IMR-90 (cell line): Measurements from ENCODE around the gene SHC2. TPM values are rescaled to one million over a fixed set of nuclear protein-coding genes. Genes with fewer than 3 reads are reported as not detected.

ENCODE experiments used
- ATAC-seq: fragments of 200-7000 bp; cut with Tn5 transposase; 2 replicates; pipeline ENCODE4 v1.9.1; 2020; ENCODE audit warnings: low read depth, mild to moderate bottlenecking, moderate library complexity
- BruUV-seq: library from RNA; stranded (reverse); fragments of 400-500 nt; replicated peaks from 2 replicates; lab custom pipeline; 2021; lab: Mats Ljungman, UMichigan
- CTCF ChIA-PET: fragments of 300-600 bp; formaldehyde crosslinking; extraction: SDS; loops from one replicate; lab custom pipeline; 2021; ENCODE audit warnings: antibody characterized with exemption; lab: Yijun Ruan, JAX
- POLR2A ChIA-PET: fragments of 300-600 bp; sonication (Branson Sonifier 250); formaldehyde crosslinking; loops from one replicate; lab custom pipeline; 2022; ENCODE audit warnings: antibody characterized with exemption; ENCODE audit not compliant: unreplicated experiment; lab: Charles Lee
- DNase-seq: peaks from one replicate; pipeline ENCODE4 v3.0.0; 2013
- H2AFZ ChIP-seq: replicated peaks from 2 replicates; pipeline ENCODE3; 2013; ENCODE audit warnings: low read length, mild to moderate bottlenecking; ENCODE audit not compliant: poor library complexity
- H2AK5ac ChIP-seq: 2 replicates; pipeline ENCODE4 v1.6.1; 2013; ENCODE audit warnings: low read depth, low read length, inconsistent platforms
- H2AK9ac ChIP-seq: replicated peaks from 2 replicates; pipeline ENCODE3; 2013; ENCODE audit warnings: mild to moderate bottlenecking, low read depth, low read length, moderate library complexity; ENCODE audit not compliant: poor library complexity
- H2BK120ac ChIP-seq: 2 replicates; pipeline ENCODE4 v1.6.1; 2013; ENCODE audit warnings: low read depth, low read length, inconsistent platforms
- H2BK15ac ChIP-seq: 3 replicates; pipeline ENCODE4 v1.6.1; 2013; ENCODE audit warnings: low read depth, low read length, inconsistent platforms
- H2BK20ac ChIP-seq: 2 replicates; pipeline ENCODE4 v1.6.1; 2013; ENCODE audit warnings: low read depth, mild to moderate bottlenecking, inconsistent platforms, low read length, moderate library complexity
- H2BK5ac ChIP-seq: 2 replicates; pipeline ENCODE4 v1.6.1; 2013; ENCODE audit warnings: mild to moderate bottlenecking, low read depth, low read length, inconsistent platforms; ENCODE audit not compliant: poor library complexity, severe bottlenecking
- H3K14ac ChIP-seq: replicated peaks from 2 replicates; pipeline ENCODE4 v1.6.1; 2013; ENCODE audit warnings: low read depth, low read length, inconsistent platforms
- H3K18ac ChIP-seq: 2 replicates; pipeline ENCODE4 v1.6.1; 2013; ENCODE audit warnings: low read depth, low read length, control low read depth
- H3K23ac ChIP-seq: 2 replicates; pipeline ENCODE4 v1.6.1; 2013; ENCODE audit warnings: low read depth, low read length, inconsistent platforms
- H3K27ac ChIP-seq: 2 replicates; pipeline ENCODE4 v1.5.1; 2013; ENCODE audit warnings: mild to moderate bottlenecking, control low read depth, low read length; ENCODE audit not compliant: insufficient read depth
- H3K27me3 ChIP-seq: 2 replicates; pipeline ENCODE4 v1.6.1; 2013; ENCODE audit warnings: low read length; ENCODE audit not compliant: control insufficient read depth, insufficient read depth
- H3K36me3 ChIP-seq: 2 replicates; pipeline ENCODE4 v1.6.1; 2013; ENCODE audit warnings: low read length, mixed read lengths; ENCODE audit not compliant: control insufficient read depth, insufficient read depth
- H3K4ac ChIP-seq: 2 replicates; pipeline ENCODE4 v1.6.1; 2013; ENCODE audit warnings: low read depth, low read length, inconsistent platforms
- H3K4me1 ChIP-seq: 2 replicates; pipeline ENCODE4 v1.6.1; 2013; ENCODE audit warnings: low read length, mixed read lengths; ENCODE audit not compliant: control insufficient read depth, insufficient read depth
- H3K4me2 ChIP-seq: 2 replicates; pipeline ENCODE4 v1.6.1; 2013; ENCODE audit warnings: low read depth, mild to moderate bottlenecking, control low read depth, low read length, moderate library complexity
- H3K4me3 ChIP-seq: 2 replicates; pipeline ENCODE4 v1.5.1; 2013; ENCODE audit warnings: low read depth, mild to moderate bottlenecking, control low read depth, low read length, moderate library complexity; ENCODE audit not compliant: insufficient read depth
- H3K56ac ChIP-seq: 2 replicates; pipeline ENCODE4 v1.6.1; 2013; ENCODE audit warnings: low read length, inconsistent platforms; ENCODE audit not compliant: insufficient read depth; ENCODE audit errors: extremely low read depth
- H3K79me1 ChIP-seq, 2 experiments: 2 replicates each; pipeline ENCODE4 v1.6.1; 2013; ENCODE audit warnings: low read length in 2 of 2, inconsistent platforms in 1 of 2, low read depth in 1 of 2
- H3K9ac ChIP-seq: 2 replicates; pipeline ENCODE4 v1.6.1; 2013; ENCODE audit warnings: low read depth, low read length, control low read depth
- H3K9me1 ChIP-seq: 2 replicates; pipeline ENCODE4 v1.6.1; 2013; ENCODE audit warnings: low read length, inconsistent platforms; ENCODE audit not compliant: insufficient read depth
- H3K9me3 ChIP-seq: 2 replicates; pipeline ENCODE4 v1.6.1; 2013; ENCODE audit warnings: low read length; ENCODE audit not compliant: control insufficient read depth, insufficient read depth
- H4K20me1 ChIP-seq: 2 replicates; pipeline ENCODE4 v1.6.1; 2013; ENCODE audit warnings: low read length, inconsistent platforms; ENCODE audit not compliant: insufficient read depth
- H4K5ac ChIP-seq: 2 replicates; pipeline ENCODE4 v1.6.1; 2013; ENCODE audit warnings: mild to moderate bottlenecking, low read depth, low read length, control low read depth
- H4K8ac ChIP-seq, 2 experiments: 2 replicates each; pipeline ENCODE4 v1.6.1; 2013; ENCODE audit warnings: low read depth in 2 of 2, low read length in 2 of 2, control low read depth in 1 of 2, inconsistent platforms in 1 of 2
- H4K91ac ChIP-seq: 2 replicates; pipeline ENCODE4 v1.6.1; 2013; ENCODE audit warnings: low read depth, low read length, inconsistent platforms; ENCODE audit not compliant: insufficient read depth
- BHLHE40 ChIP-seq: fragments of 150-350 bp; IDR thresholded peaks from 2 replicates; pipeline ENCODE4 v1.6.1; 2016; ENCODE audit warnings: mild to moderate bottlenecking, low read depth, low read length
- CEBPB ChIP-seq: IDR thresholded peaks from 2 replicates; pipeline ENCODE4 v1.6.1; 2012; ENCODE audit warnings: low read depth, low read length, improper control_type of control experiment
- CHD1 ChIP-seq: IDR thresholded peaks from 2 replicates; pipeline ENCODE4 v1.6.1; 2012; ENCODE audit warnings: low read depth, low read length, improper control_type of control experiment
- CTCF ChIP-seq: conservative IDR thresholded peaks from 2 replicates; pipeline ENCODE4 v1.5.1; 2012; ENCODE audit warnings: mild to moderate bottlenecking, low read depth, low read length, improper control_type of control experiment
- ELK1 ChIP-seq: fragments of 150-350 bp; IDR thresholded peaks from 2 replicates; pipeline ENCODE4 v1.6.1; 2016; ENCODE audit warnings: low read depth, mild to moderate bottlenecking, low read length, moderate library complexity, borderline replicate concordance
- FOS ChIP-seq: fragments of 150-350 bp; IDR thresholded peaks from 2 replicates; pipeline ENCODE4 v1.6.1; 2016; ENCODE audit warnings: low read depth, low read length
- MAFK ChIP-seq: IDR thresholded peaks from 2 replicates; pipeline ENCODE4 v1.6.1; 2012; ENCODE audit warnings: low read depth, low read length, improper control_type of control experiment
- MXI1 ChIP-seq: IDR thresholded peaks from 2 replicates; pipeline ENCODE4 v1.6.1; 2012; ENCODE audit warnings: low read depth, mild to moderate bottlenecking, low read length, moderate library complexity, borderline replicate concordance
- NFE2L2 ChIP-seq: fragments of 150-350 bp; IDR thresholded peaks from 2 replicates; pipeline ENCODE4 v1.6.1; 2016; ENCODE audit warnings: low read depth, mild to moderate bottlenecking, low read length
- POLR2A ChIP-seq: IDR thresholded peaks from 2 replicates; pipeline ENCODE4 v1.6.1; 2012; ENCODE audit warnings: mild to moderate bottlenecking, low read depth, low read length
- RCOR1 ChIP-seq: IDR thresholded peaks from 2 replicates; pipeline ENCODE4 v1.6.1; 2012; ENCODE audit warnings: mild to moderate bottlenecking, low read length, improper control_type of control experiment; ENCODE audit not compliant: insufficient replicate concordance
- RFX5 ChIP-seq: IDR thresholded peaks from 2 replicates; pipeline ENCODE4 v1.8.0; 2012; ENCODE audit warnings: low read depth, mild to moderate bottlenecking, low read length, moderate library complexity
- SMC3 ChIP-seq: fragments of 150-350 bp; IDR thresholded peaks from 2 replicates; pipeline ENCODE4 v1.6.1; 2016; ENCODE audit warnings: low read depth, mild to moderate bottlenecking, antibody characterized with exemption, low read length, moderate library complexity
- WGBS, 2 experiments: methylation state at CpG; one replicate each; pipeline versions ENCODE4 v1.1.5 to v1.1.7; 2013; ENCODE audit warnings: missing lambda C conversion rate in 2 of 2; ENCODE audit not compliant: insufficient read length in 1 of 2; ENCODE audit errors: extremely low coverage in 2 of 2; 5-methylcytosine and 5-hydroxymethylcytosine counted together
- dilution Hi-C: fragments of 300-500 bp; cut with HindIII; formaldehyde crosslinking; loops from one replicate; pipeline ENCODE4 v1.14.3; 2018; ENCODE audit warnings: low sequenced_read_pairs; ENCODE audit not compliant: unreplicated experiment
- in situ Hi-C: fragments of 300-500 bp; cut with MboI; formaldehyde crosslinking; loops from 3 replicates; pipeline ENCODE4 v1.14.3; 2019; ENCODE audit warnings: low sequenced_read_pairs, inconsistent platforms, mixed read lengths
- intact Hi-C: fragments of 100-400 bp; cut with micrococcal nuclease; formaldehyde crosslinking; loops from 2 replicates; pipeline ENCODE4 v1.10.0; 2022
- polyA plus RNA-seq, 3 experiments: library from polyadenylated mRNA; depleted of rRNA; stranded (reverse); fragments of >200 nt; gene quantifications; 2 replicates each; pipeline ENCODE4 v1.2.3, GENCODE V29; 2012; ENCODE audit warnings: low replicate concordance in 1 of 3
- total RNA-seq: library from RNA; depleted of rRNA; stranded (reverse); fragments of >200 nt; gene quantifications from 2 replicates; pipeline ENCODE4 v1.2.3, GENCODE V29; 2012

SHC2 gene
- total and polyA plus RNA-seq, 2 of the 4 experiments (the other 2 are of a cell fraction), result 0.68 TPM; not detected in 1

- TF ChIP-seq RCOR1 (no peak), BHLHE40 (no peak), CHD1 (no peak), MXI1 (no peak), POLR2A (no peak), CTCF (no peak), NFE2L2 (no peak), ELK1 (no peak), CEBPB (no peak), FOS (no peak), SMC3 (no peak), RFX5 (no peak), MAFK (no peak)
- Histone ChIP-seq H4K91ac (no peak overlapping the region), H3K79me1 (no peaks in the 10 kb centered on the region), H2AFZ (no peak overlapping the region), H3K4me2 (no peak overlapping the region), H3K27me3 (peaks cover 10% of the 10 kb centered on the region), H4K5ac (no peak overlapping the region), H3K56ac (no peak overlapping the region), H3K9me3 (peaks cover 7% of the 10 kb centered on the region; the same call in 1 of the 2 replicates), H4K8ac (no peak overlapping the region), H3K9me1 (no peaks in the 10 kb centered on the region), H3K4ac (no peak overlapping the region), H2BK120ac (no peak overlapping the region), H3K18ac (no peak overlapping the region), H3K27ac (no peak overlapping the region), H3K9ac (no peak overlapping the region), H4K20me1 (no peaks in the 10 kb centered on the region), H3K4me3 (no peak overlapping the region), H3K23ac (no peak overlapping the region), H2AK5ac (no peak overlapping the region), H3K14ac (no peak overlapping the region), H2BK15ac (no peak overlapping the region), H2BK20ac (no peak overlapping the region), H2AK9ac (no peak overlapping the region), H3K4me1 (no peaks in the 10 kb centered on the region), H3K36me3 (no peaks in the 10 kb centered on the region), H2BK5ac (no peak overlapping the region)
- DNase-seq, result no peak
- in situ Hi-C loops (no loop called here), intact Hi-C loops (no loop called here), dilution Hi-C loops (no loop called here)
- ChIA-PET CTCF (no interaction called here), POLR2A (no interaction called here)
- no CpG with 5 or more reads among the region's 2 CpGs for WGBS, 2 experiments
- ATAC-seq, result no peak
- no TSS peak for BruUV-seq
Observed at GRCh38 chr19:391207-391557, 69.7 kb downstream of the SHC2 start.
